ENCODE data around the gene PABPN1.

Gene PABPN1

GRCh38 chr14:23371865-23372264 lies 50.6 kb downstream of the PABPN1 start:
- in situ Hi-C loops (cut with HindIII; ENCODE audit: low sequenced_read_pairs): no loop called here
- no peak overlapping the region for H3K4me3 ChIP-seq (ENCODE audit: low read depth, low read length)
- DNase-seq (ENCODE audit: low read depth): no peak
- TF ChIP-seq, protein P1, sequence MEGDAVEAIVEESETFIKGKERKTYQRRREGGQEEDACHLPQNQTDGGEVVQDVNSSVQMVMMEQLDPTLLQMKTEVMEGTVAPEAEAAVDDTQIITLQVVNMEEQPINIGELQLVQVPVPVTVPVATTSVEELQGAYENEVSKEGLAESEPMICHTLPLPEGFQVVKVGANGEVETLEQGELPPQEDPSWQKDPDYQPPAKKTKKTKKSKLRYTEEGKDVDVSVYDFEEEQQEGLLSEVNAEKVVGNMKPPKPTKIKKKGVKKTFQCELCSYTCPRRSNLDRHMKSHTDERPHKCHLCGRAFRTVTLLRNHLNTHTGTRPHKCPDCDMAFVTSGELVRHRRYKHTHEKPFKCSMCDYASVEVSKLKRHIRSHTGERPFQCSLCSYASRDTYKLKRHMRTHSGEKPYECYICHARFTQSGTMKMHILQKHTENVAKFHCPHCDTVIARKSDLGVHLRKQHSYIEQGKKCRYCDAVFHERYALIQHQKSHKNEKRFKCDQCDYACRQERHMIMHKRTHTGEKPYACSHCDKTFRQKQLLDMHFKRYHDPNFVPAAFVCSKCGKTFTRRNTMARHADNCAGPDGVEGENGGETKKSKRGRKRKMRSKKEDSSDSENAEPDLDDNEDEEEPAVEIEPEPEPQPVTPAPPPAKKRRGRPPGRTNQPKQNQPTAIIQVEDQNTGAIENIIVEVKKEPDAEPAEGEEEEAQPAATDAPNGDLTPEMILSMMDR (IDR thresholded peaks at IDR 0.05; ENCODE audit: low read depth, low read length, missing control alignments): no peak

DNA sequence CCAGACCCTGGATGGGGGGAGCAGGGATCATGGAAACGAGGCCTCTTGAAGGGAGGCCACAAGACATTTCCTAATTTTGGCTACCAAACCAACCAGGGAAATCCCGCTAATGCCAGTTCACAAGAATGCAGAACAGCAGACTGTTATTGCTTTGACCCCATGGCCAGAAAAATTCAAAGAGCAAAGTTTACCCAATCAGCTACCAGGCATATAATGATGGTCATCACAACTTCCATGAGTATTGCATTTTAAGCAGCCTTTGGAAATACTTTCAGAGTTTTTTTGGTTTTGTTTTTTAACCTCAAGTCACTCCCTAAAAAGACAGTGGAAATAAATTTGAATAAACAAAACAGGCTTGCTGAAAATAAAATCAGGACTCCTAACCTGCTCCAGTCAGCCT lies 51.3 kb downstream of the PABPN1 start, which contains the start of gene IL25:
Gene IL25 (plus strand): TSS at position 301 of the 400 bp plus-strand sequence.
- TF ChIP-seq, protein P1 (IDR thresholded peaks at IDR 0.05; ENCODE audit: low read depth, low read length, missing control alignments): no peak

DNA sequence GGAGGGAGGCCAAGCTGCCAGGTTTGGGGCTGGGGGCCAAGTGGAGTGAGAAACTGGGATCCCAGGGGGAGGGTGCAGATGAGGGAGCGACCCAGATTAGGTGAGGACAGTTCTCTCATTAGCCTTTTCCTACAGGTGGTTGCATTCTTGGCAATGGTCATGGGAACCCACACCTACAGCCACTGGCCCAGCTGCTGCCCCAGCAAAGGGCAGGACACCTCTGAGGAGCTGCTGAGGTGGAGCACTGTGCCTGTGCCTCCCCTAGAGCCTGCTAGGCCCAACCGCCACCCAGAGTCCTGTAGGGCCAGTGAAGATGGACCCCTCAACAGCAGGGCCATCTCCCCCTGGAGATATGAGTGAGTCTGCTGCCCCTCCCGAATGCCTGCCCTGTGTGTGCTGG lies 51.8 kb downstream of the PABPN1 start:
- TF ChIP-seq, protein P1 (IDR thresholded peaks at IDR 0.05; ENCODE audit: low read depth, low read length, missing control alignments): no peak
- no peak for DNase-seq (ENCODE audit: low read depth)
- H3K4me3 ChIP-seq (ENCODE audit: low read depth, low read length): no peak overlapping the region
- in situ Hi-C loops (cut with HindIII; ENCODE audit: low sequenced_read_pairs): no loop called here

More for the DNA sequence above, 51.3 kb downstream of the PABPN1 start, which contains the start of gene IL25:
- H3K4me3 ChIP-seq (ENCODE audit: low read depth, low read length): no peak within 1 kb of the TSS
- in situ Hi-C loops (cut with HindIII; ENCODE audit: low sequenced_read_pairs): no loop called here
- DNase-seq (ENCODE audit: low read depth): no peak

All from astrocyte of the cerebellum (primary cell).